GM19468 (cell line): Measurements from ENCODE around the gene NOC2L.
"Not testable (repeated sequence)": the region's sequence is repeated elsewhere in the genome, so short reads cannot be mapped to it uniquely, and the experiment has no call there.

Experiments
- ATAC-seq: cut with Tn5 transposase; IDR thresholded peaks from one replicate; pipeline ENCODE4 v1.9.1; 2021; ENCODE audit warnings: mild to moderate bottlenecking, moderate library complexity, moderate number of reproducible peaks; ENCODE audit not compliant: unreplicated experiment; ENCODE audit errors: extremely low read depth

Gene NOC2L

DNA sequence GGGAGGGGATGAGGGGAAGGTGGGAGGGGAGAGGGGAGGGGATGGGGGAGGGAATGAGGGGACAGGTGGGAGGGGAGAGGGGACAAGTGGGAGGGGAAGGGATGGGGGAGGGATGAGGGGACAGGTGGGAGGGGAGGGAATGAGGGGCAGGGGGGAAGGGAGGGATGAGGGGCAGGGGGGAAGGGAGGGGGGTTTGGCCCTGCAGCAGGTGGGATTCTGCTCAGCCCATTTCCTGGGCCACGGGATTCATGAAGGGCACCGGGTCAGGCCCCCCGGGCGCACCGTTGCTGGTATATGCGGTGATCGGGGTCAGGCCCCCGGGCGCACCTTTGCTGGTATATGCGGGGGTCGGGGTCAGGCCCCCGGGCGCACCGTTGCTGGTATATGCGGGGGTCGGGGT is 50.4 kb downstream of the NOC2L start:
- no peak for ATAC-seq

DNA sequence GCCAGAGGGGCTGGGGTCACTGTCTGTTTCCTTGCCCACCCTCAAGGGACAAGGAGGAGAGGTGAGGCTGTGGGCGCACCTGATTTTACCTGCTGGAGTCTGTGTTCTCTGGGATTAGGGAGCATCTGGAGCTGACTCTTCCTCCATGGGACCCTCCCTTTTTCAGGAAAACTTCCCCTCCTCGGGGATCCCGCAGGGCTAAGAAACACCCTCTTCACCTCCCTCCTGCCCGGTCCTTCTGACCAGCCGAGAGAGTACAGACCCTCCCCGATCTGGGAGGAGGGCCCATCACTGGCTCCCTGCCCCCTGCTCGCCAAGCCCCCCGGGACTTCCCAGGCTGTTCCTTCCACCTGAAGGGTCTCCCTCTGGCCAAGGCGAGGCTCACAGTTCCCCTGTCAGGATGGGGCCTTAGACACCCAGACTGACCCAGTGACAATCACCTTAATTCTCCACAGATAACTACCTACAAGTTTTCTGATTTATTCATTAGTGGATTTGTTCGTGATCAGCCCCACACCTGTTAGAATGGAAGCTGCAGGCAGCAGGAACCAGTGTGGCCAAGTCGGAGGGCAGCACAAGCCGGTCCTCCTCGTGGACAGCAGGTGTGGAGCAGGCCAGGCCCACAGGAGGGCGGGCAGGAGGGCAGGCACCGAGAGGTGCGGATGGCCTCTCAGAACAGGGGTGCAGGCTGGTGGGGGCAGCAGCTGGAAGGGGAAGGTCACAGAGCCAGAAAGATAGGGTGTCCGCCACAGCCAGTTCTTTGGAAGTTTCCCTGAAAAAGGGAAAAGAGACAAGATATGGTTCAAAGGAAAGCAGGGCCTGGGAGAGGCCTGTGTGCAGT is 51.2 kb downstream of the NOC2L start:
- no peak for ATAC-seq

DNA sequence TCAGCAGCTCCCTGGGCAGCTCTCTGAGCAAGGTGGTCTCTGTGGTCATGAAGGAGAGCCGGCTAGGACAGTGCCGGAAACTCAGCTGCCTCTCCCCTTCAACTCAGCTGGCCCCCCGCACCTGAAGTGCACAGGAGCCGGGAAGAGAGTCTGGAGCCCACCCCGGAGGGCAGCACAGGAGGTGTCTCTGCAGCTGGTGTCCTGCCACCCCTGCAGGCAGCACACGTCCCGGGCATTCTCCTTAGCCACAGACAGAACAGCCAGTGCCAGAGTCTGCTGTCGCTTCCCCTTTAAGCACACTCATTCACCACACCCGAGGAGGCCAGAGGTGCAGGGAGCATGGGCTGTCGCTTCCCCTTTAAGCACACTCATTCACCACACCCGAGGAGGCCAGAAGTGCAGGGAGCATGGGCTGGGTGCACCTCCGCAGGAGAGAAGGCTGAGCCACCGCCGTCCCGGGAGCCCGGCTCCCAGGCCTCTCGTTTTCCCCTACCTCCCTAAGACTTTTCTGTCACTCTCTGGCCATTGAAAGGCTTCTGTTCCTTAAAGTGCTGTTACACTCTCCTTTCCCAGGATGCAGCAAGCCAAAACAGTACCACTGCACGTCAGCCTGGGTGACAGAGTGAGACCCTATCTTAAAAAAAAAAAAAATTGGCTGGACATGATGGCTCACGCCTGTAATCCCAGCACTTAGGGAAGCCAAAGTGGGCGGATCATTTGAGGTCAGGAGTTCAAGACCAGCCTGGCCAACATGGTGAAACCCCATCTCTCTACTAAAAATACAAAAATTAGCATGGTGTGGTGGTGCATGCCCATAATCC is 52.2 kb downstream of the NOC2L start:
- ATAC-seq = no peak

DNA sequence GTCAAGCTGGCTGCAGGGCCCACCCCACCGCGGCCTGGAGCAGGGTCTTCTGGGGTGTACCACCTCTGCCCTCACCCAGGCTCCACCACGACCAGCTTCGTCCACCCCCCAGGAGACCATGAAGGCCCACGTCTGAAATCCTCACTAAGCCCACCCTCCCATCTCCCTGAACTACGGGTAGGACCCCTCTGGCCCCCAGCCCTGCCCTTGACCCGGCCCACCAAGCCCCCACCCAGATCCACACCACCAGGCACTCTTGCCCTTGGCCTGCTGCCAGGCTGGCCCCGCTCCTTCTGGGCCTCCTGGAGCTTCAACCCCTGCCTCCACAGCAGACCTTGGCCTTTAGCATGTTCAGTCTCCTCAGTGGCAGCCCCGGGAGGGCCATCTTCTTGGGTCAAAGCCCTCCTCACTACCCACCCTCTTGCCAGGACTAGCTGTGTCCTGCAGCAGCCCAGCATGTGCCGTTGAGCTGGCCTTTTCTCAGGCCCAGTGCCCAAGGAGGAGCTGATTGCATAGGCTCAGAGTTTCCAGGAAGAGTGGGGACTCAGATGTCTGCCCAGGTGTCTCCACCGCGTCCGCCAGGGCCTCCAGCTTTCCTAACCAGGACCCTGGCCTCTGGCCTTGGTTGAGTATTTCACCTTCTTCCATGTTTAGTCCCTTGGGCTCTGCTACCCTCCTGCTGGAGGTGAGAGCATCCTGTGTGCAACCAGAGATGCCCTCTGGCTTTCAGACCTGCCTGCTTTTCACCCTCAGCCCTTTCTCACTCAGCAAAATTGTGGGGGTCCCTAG is 53.1 kb downstream of the NOC2L start:
- ATAC-seq = no peak

DNA sequence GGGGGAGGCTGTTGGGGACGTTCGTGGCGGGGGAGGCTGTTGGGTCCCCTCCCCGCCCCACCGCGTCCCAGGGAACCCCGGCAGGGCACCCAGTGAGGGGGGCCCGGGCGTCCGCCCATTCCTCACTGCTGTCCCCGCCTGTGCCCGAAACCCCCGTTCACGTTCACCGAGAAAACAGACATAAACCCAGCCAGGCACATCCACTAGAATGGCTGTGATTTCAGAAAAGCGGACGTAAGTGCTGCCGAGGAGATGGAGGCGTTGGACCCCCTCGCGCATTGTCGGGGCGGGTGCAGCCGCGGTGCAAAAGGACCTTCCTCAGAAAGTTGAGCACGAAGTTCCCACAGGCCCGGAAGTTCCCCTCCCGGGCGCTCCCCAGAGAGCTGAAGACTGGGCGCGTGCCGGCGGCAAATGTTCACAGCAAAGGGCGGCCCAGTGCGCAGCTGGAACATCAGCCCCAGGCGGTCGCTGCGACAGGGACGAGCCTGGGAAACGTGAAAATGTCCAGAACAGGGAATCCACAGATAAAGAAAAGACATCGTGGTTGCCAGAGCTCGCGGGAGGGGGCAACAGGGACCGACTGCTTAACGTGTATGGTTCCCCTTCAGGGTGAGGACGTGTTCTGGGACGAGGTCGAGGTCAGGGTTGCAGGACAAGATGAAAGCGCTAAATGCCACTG is 53.8 kb downstream of the NOC2L start:
- no peak for ATAC-seq

DNA sequence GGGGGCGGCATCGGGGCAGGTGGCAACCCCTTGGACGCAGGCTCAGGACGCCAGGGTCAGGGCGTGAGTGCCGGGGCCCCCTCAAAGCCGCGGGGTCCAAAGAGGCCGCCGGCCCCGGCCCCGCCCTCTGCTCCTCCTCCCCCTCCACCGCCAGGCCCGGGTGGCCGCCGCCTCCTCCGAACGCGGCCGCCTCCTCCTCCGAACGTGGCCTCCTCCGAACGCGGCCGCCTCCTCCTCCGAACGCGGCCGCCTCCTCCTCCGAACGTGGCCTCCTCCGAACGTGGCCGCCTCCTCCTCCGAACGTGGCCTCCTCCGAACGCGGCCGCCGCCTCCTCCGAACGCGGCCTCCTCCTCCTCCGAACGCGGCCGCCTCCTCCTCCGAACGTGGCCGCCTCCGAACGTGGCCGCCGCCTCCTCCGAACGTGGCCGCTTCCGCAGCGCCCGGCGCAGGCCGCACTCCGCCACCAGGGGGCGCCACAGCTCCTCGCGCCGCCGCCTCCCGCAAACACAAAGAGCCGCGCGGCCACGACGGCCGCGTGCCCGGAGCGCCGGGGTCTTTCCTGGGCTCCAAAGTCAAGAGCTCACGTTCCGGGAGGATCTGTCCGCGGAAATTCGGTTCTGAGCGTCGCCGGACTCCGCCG is 54.6 kb downstream of the NOC2L start:
- ATAC-seq = no peak

DNA sequence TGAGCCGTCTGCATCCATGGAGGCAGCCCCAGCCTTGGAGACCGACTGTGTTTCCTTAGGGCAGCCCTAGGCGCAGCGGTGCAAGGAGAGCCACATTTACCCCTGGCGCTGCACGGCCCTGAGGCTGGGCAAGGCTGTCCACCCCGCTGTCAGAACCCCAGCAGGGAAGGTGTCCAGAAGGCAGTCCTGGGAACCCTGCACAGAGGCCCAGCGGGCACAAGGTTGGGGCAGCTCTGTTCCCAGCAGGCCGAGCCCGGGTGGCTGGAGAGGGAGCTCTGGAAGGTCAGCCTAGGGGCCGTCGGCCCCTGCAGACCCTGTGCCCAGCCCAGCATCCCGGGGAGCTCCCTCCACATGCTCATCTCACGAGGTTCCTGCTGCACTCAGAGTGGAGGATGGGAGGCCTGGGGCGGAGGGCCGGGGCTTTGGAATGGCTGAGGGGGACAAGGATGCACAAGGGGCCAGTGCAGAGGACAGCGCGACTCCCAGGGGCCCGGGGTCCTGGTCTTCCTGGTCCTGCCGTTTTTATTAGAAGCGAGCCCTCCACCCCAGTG is 55.3 kb downstream of the NOC2L start:
- no peak for ATAC-seq

DNA sequence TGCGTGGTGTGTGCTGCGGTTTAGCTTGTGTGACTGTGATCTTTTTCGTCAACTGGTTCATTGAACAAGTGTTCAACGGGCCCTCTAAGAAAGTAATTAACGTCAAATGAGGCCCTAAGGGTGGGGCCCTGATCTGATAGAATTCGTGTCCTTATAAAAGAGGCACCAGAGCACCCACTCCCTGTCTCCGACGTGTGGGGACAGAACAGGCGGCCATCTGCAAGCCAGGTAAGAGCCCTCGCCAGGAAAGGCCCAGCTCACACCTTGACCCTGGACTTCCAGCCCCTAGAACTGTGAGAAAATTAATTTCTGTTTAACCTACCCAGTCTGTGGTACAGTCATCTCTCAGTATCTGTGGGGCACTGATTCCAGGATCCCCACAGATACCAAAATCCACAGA is 55.8 kb downstream of the NOC2L start:
- no peak for ATAC-seq

DNA sequence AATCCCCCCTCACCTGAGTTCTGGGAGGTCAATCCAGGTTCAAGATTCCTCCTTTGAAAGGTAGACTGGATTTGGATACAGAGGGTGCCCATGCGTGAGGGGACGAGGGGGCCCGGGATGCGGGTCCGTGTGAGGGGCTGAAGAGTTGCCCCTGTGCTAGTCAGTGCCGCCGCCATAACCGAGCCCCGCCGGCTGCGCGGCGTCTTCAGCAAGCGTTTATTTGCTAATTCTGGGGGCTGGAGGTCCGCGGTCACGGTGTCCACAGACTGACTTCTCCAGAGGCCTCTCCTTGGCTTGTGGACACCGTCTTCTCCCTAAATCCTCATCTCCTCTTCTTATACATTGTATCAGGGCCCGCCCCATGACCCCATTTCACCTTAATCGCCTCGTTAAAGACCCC is 56.3 kb downstream of the NOC2L start:
- no peak for ATAC-seq

DNA sequence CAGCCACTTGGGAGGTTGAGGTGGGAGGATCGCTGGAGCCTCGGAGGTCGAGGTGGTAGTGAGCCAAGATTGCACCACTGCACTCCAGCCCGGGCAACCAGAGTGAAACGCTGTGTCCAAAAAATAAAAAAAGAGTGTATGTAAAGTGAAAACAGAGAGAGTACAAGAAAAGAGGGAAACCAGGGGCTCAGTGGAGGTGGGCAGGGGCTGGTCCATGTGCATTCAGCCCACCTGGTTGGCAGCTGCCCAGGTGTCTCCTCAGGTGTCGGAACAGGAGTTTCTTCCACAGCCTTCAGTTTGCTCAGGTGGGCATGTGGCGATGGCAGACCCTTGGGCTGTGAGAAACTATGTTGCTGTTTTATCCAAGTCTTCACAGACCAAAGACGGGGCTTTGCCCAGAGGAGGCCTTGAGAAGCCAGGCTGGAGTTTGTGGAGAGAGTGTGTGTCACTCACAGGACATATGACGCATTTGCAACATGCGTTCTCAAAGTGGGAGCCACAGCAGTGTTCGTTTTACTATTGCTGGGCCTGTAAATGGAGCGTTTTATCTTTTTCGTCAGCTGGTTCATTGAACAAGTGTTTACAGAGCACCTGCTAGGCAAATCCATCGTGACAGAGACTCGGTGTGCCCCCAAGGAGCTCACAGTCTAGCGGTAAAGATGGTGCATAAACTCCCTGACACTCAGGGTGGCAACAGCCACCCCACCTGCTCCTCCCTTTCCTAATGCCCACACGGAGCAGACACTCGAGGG is 57.8 kb downstream of the NOC2L start:
- no peak for ATAC-seq

DNA sequence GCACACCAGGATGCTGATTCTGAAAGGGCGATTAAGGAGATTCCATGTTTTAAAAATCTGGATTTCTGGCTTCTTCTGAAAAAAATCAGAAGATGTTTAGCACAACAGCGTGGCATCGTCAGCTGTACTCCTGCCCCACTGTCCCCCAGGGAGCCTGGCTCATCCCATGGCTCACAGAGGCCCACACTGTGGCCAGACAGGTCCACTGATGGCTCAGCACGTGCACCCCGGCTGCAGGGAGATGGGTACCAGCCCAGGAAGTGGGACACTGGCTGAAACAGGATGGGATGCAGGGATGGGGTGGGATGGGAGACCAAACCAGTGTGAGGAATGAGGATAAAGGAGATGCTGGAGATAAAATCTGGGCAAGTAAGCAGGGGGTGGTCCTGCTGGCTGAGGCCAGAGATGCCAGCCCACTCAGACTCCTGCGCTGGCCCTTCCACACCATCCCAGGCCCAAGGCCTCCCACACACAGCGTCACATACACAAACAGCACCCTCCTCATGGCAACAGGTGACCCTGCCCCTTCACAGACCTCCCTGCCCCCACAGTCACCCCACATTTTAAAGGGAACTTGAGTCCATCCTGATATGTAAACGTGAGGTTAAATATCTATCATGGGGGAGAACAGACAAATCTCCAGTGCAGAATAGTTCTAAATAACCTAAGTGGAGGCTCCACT is 59.3 kb downstream of the NOC2L start:
- ATAC-seq = no peak

DNA sequence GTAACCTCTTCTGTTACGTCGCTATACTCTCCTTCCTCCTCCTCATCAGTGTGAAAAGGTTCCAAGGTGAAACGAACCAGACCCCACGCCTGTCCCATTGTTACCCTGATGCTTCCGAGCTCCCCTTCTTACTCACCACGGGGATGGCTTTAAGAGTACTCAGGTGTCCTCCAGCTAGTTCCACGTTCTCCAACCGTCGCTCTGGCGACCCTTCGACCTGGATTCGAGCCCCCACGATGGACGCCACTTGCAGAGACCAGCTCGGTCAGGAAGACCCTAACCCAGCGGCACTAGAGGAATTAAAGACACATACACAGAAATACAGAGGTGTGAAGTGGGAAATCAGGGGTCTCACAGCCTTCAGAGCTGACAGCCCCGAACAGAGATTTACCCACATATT is 61.1 kb downstream of the NOC2L start:
- not testable (repeated sequence) for ATAC-seq

DNA sequence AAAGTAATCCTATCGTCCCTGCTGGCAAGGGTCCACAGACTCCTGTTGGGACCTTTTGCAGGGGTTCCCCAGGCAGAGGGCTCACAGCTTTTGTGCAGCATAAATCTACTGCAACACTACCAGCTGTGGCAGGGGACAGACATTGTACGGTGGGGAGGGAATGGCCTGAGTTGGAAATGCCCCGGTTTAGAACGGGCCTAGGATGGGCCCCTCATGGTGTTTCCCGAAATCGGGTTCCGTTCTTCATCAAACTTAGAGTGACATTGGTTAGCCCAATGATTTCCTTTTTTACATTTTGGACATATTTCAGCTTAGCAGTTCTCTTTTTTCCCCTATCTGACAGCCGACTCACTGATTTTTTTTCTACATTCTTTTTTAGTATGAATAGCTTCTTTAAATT is 61.8 kb downstream of the NOC2L start:
- ATAC-seq = no peak
